HFFc6 (cell line): ENCODE measurements around the gene IL7R. TPM values are rescaled to one million over a fixed set of nuclear protein-coding genes. Genes with fewer than 3 reads are reported as not detected.

Experiments used
- DNase-seq: peaks from one replicate; pipeline ENCODE4 v3.0.0-alpha.2; 2018
- H3K27ac Mint-ChIP-seq: 2 replicates; pipeline ENCODE4 v1.8.0; 2020; ENCODE audit warnings: mild to moderate bottlenecking, mixed read lengths
- H3K27me3 Mint-ChIP-seq: 2 replicates; pipeline ENCODE4 v1.8.0; 2021; ENCODE audit warnings: mild to moderate bottlenecking, moderate library complexity, mixed read lengths; ENCODE audit not compliant: insufficient read depth
- H3K36me3 Mint-ChIP-seq: 2 replicates; pipeline ENCODE4 v1.8.0; 2021; ENCODE audit warnings: low read depth, mixed read lengths
- H3K4me1 Mint-ChIP-seq: 2 replicates; pipeline ENCODE4 v1.8.0; 2020; ENCODE audit warnings: low read depth, mixed read lengths
- H3K4me3 Mint-ChIP-seq: 2 replicates; pipeline ENCODE4 v1.8.0; 2020; ENCODE audit warnings: mild to moderate bottlenecking, moderate library complexity, mixed read lengths
- H3K9me3 Mint-ChIP-seq: 2 replicates; pipeline ENCODE4 v1.8.0; 2020; ENCODE audit warnings: mild to moderate bottlenecking, mixed read lengths
- total RNA-seq, 6 experiments: library from RNA; stranded (reverse); fragmentation: NEBNext Ultra II Directional; extraction: Animal tissue kit (Norgen Biotek cat#: 25700); gene quantifications; 2 replicates in 1 of 6; 3 replicates in 5 of 6; pipeline ENCODE4 v1.2.3, GENCODE V29; 2021
- TF ChIP-seq, protein P1 (sequence below): fragments of 200-600 bp; sonication (generic); IDR thresholded peaks from 2 replicates; pipeline ENCODE4 v1.5.0; 2021; ENCODE audit warnings: antibody characterized with exemption, mild to moderate bottlenecking

Gene IL7R
- total RNA-seq, 6 experiments from 2014 or later = 37.2 to 63.2 (median 45.2) TPM

DNA sequence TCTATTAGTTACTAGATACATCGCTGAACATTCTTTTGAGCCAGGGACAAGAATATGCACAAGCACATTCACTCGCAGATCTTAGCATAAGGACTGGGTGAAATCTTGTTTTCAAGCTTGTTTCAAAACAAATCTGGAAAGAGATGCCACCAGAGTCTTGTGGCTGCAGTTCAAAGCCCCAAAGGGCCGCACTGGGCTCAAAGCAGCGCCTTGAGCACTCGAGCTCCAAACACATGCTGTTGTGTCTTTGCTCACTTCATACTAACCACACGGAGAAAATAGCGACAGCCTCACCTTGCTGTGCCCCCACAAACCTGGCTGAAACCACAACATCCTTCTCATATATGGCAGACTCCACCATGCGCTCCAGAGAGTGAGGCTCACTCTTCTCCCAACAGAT lies 34.2 kb upstream of the IL7R start:
- DNase-seq = no peak
- Mint-ChIP-seq H3K27me3 (peaks cover 3% of the 10 kb centered on the region), H3K36me3 (no peaks in the 10 kb centered on the region), H3K27ac (no peak overlapping the region), H3K9me3 (no peaks in the 10 kb centered on the region), H3K4me1 (no peaks in the 10 kb centered on the region), H3K4me3 (no peak overlapping the region)
- TF ChIP-seq, protein P1, sequence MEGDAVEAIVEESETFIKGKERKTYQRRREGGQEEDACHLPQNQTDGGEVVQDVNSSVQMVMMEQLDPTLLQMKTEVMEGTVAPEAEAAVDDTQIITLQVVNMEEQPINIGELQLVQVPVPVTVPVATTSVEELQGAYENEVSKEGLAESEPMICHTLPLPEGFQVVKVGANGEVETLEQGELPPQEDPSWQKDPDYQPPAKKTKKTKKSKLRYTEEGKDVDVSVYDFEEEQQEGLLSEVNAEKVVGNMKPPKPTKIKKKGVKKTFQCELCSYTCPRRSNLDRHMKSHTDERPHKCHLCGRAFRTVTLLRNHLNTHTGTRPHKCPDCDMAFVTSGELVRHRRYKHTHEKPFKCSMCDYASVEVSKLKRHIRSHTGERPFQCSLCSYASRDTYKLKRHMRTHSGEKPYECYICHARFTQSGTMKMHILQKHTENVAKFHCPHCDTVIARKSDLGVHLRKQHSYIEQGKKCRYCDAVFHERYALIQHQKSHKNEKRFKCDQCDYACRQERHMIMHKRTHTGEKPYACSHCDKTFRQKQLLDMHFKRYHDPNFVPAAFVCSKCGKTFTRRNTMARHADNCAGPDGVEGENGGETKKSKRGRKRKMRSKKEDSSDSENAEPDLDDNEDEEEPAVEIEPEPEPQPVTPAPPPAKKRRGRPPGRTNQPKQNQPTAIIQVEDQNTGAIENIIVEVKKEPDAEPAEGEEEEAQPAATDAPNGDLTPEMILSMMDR = no peak

DNA sequence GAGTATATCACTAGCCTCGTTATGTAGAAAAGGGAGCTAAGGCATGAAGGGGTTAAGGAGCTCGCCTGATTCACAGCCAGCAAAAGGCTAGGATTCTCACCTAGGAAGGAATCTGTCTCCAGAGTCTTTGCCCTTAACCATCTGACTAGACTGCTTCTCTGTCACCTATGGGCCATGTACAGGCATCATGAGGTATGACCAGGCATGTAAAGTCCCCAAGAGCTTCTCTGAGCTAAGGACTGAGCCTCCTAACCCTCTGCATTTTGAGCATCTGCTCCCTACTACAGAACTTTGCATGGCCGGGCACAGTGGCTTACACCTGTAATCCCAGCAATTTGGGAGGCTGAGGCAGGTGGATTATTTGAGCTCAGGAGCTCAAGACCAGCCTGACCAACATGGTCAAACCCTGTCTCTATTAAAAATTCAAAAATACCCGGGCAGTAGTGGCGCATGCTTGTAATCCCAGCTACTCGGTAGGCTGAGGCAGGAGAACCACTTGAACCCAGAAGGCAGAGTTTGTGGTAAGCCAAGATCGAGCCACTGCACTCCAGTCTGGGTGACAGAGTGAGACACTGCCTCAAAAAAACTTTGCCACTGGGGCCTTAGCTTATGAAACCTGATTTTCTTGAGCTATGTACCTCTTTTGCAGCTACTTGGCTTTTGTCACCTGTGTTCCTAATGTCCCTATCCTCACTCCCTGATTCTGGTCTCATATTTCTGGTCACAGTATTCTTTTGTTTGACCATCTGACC lies 33.2 kb upstream of the IL7R start:
- H3K27me3 Mint-ChIP-seq = peaks cover 3% of the 10 kb centered on the region
- H3K4me1 Mint-ChIP-seq = no peaks in the 10 kb centered on the region
- no peak overlapping the region for H3K27ac Mint-ChIP-seq
- no peaks in the 10 kb centered on the region for H3K9me3 Mint-ChIP-seq
- DNase-seq = no peak
- no peak overlapping the region for H3K4me3 Mint-ChIP-seq
- TF ChIP-seq, protein P1 = no peak
- H3K36me3 Mint-ChIP-seq = no peaks in the 10 kb centered on the region

DNA sequence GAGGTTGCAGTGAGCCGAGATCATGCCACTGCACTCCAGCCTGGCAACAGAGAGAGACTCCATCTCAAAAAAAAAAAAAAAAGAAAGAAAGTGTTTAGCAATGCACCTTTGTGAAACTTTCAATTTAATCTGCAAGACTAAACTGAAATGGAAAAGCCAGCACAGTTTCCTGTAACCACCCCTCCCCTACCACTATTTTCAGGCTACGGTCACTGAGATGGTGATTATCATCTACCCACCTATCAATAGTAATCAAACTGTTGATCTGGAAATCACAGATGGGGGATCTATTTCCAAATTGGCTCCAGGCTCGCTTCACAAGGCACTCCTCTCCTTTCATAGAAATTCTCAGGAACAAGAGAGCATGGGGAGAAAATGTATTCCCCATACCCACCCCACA lies 30.6 kb upstream of the IL7R start:
- Mint-ChIP-seq H3K4me1 (no peaks in the 10 kb centered on the region), H3K27ac (no peak overlapping the region), H3K9me3 (no peaks in the 10 kb centered on the region), H3K4me3 (no peak overlapping the region), H3K27me3 (peaks cover 3% of the 10 kb centered on the region), H3K36me3 (no peaks in the 10 kb centered on the region)
- DNase-seq = no peak
- TF ChIP-seq, protein P1 = no peak

DNA sequence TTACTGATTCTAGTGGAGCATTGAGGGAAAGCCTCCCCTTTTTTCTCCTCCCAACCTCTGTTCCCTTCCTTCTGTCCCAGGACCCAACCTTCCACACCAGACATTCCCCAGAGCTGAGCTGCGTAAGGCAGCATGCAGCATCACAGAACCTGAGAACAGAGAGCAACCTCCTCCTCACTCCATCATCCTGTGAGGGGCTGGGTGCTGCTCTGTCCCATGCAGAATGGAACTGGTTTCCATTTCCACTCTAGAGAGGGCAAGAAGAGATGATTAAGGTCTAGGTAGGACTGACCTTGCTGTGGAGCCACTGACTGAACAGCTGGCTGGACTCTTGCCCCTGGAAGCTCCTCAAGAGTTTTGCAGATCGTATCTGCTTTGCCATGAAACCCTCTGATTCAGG lies 30.1 kb upstream of the IL7R start:
- TF ChIP-seq, protein P1 = no peak
- H3K4me3 Mint-ChIP-seq = no peak overlapping the region
- no peaks in the 10 kb centered on the region for H3K36me3 Mint-ChIP-seq
- no peaks in the 10 kb centered on the region for H3K4me1 Mint-ChIP-seq
- H3K27me3 Mint-ChIP-seq = peaks cover 3% of the 10 kb centered on the region
- H3K9me3 Mint-ChIP-seq = no peaks in the 10 kb centered on the region
- no peak overlapping the region for H3K27ac Mint-ChIP-seq
- no peak for DNase-seq

DNA sequence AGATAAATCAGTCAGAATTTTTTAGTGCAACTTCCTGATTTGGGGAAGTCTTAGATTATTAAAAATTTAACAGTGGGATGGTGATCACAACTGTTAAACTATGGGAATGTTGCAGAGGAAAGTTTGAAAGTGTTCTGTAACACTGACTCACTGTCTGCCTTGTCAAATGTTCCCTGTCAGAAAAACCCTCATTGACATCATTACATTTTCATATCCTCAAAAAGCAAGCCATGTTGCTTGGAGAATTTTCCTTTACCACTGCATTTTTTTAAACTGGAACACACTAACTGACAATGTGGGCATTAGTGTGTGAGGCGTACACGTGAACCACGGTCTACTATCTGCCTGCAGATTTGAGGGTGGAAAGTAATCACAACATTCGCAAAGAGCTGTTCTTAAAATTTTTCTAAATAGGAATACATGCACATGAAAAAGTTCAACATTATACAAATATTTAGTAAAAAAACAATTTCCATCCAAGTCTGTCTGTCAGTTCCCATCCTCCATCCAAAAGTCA lies 28.6 kb upstream of the IL7R start:
- no peaks in the 10 kb centered on the region for H3K9me3 Mint-ChIP-seq
- DNase-seq = no peak
- H3K4me3 Mint-ChIP-seq = no peak overlapping the region
- peaks cover 3% of the 10 kb centered on the region for H3K27me3 Mint-ChIP-seq
- TF ChIP-seq, protein P1 = no peak
- H3K36me3 Mint-ChIP-seq = no peaks in the 10 kb centered on the region
- peaks cover 9% of the 10 kb centered on the region for H3K4me1 Mint-ChIP-seq
- no peak overlapping the region for H3K27ac Mint-ChIP-seq
